ENCODE measurements around the gene SYNE4.

SYNE4 gene

DNA sequence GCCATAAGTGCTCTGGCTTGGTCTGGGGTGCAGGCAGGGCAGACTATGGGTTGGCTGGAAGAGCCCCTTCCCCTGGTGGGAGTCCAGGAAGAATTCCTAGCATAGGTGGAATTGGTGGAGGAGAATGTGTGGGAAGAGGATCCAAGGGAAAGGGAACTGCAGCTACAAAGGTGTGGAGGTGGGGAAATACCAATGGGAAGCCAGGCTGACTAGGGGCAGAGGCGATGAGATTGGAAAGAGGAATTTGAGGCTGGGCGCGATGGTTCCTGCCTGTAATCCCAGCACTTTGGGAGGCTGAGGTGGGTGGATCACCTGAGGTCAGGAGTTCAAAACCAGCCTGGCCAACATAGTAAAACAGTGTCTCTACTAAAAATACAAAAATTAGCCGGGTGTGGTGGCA is 18.5 kb downstream of the SYNE4 start:
- TF ChIP-seq, protein P1, sequence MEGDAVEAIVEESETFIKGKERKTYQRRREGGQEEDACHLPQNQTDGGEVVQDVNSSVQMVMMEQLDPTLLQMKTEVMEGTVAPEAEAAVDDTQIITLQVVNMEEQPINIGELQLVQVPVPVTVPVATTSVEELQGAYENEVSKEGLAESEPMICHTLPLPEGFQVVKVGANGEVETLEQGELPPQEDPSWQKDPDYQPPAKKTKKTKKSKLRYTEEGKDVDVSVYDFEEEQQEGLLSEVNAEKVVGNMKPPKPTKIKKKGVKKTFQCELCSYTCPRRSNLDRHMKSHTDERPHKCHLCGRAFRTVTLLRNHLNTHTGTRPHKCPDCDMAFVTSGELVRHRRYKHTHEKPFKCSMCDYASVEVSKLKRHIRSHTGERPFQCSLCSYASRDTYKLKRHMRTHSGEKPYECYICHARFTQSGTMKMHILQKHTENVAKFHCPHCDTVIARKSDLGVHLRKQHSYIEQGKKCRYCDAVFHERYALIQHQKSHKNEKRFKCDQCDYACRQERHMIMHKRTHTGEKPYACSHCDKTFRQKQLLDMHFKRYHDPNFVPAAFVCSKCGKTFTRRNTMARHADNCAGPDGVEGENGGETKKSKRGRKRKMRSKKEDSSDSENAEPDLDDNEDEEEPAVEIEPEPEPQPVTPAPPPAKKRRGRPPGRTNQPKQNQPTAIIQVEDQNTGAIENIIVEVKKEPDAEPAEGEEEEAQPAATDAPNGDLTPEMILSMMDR (IDR thresholded peaks at IDR 0.05): no peak

DNA sequence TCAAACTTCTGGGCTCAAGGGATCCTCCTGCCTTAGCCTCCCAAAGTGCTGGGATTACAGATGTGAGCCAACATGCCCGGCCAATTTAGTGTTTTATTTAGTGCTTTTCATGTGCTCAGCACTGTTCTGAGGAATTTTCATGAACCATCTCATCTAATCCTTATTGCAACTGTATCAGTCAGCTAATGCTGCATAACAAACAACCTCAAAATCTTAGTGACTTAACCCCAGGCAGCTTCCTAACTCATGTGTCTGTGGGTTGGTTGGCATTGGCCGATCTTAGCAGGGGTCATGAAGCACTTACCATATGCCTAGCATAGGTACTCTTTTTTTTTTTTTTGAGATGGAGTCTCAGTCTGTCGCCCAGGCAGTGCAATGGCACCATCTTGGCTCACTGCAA is 19.8 kb downstream of the SYNE4 start:
- TF ChIP-seq, protein P1 (IDR thresholded peaks at IDR 0.05): no peak

DNA sequence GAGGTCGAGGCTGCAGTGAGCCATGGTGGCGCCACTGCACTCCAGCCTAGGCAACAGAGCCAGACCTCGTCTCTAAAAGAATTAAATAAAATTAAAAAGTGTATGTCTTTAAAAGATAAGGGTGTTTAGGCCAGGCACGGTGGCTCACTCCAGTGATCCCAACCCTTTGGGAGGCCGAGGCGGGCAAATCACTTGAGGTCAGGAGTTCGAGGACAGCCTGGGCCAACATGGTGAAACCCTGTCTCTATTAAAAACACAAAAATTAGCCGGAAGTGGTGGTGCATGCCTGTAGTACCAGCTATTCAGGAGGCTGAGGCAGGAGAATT is 21.1 kb downstream of the SYNE4 start:
- TF ChIP-seq, protein P1 (IDR thresholded peaks at IDR 0.05): no peak

DNA sequence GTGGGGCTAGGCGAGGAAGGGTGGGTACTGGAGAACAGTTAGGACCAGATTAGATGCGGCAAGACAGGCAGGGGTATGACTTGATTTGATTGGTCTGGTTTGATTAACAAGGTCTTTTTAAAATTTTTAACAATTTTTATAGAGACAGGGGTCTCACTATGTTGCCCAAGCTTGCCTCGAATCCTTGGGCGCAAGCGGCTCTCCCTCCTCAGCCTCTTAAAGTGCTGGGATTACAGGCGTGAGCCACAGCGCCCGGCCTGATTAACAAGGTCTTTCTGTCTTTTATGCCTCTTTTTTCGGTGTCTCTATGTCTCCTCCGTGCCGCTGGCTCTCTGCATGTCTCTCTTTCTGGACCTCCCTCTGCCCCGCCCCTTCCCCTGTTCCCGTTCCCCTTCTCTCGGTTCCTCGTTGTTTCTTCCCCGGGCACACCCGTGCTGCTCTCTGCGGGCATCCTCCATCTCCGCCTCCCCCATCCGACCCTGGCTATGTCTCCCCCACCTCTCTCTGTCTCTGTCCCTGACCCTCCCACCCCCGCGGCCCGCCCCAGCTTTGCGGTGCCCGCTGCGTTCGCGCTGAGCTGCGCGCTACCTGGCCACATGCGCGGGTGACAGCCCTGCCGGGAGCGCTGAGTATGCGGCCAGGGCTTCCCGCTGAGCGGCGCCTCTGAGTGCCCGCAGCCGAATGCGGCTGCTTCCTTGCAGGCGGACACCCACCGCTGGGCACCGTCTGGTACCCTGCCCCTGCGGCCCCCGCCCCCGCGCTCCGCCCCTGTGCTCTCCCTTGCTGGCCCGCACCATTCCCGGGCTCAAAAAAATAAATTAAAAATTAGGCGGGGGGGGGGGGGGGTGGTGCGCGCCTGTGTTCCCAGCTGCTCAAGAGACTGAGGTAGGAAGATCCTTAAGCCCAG is 21.7 kb downstream of the SYNE4 start:
- TF ChIP-seq, protein P1 (IDR thresholded peaks at IDR 0.05): no peak

DNA sequence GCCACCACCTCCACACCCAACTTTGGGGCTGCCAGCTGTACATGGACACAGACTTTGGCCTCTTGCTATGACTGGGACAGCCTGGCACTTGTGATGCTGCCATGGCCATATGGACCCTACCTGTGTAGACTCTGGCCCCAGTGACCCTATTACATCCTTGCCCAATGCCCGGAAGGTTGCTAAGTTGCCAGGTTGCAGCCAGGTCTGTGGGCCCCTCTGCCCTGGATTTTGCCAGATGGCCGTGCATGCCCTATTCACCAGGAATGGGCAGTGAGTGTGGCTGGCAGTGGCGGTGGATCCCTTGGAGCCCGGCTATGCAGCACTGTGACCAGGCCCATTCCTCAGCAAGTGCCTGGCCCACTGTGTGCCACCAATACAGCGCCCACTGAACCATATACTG is 22.5 kb downstream of the SYNE4 start:
- TF ChIP-seq, protein P1 (IDR thresholded peaks at IDR 0.05): no peak

DNA sequence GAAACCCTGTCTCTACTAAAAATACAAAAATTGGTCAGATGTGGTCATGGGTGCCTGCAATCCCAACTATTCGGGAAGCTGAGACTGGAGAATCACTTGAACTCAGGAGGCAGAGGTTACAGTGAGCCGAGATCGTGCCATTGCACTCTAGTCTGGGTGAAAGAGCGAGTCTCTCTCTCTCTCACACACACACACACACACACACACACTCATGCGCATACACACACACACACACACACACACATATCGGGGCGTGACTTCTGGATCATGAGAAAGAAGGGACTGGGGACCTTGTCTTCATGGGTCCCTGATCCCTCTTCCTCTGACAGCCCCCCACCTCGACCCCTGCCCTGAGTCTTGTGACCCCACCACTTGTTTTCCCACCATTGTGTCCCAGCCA is 25.4 kb downstream of the SYNE4 start:
- TF ChIP-seq, protein P1 (IDR thresholded peaks at IDR 0.05): no peak

DNA sequence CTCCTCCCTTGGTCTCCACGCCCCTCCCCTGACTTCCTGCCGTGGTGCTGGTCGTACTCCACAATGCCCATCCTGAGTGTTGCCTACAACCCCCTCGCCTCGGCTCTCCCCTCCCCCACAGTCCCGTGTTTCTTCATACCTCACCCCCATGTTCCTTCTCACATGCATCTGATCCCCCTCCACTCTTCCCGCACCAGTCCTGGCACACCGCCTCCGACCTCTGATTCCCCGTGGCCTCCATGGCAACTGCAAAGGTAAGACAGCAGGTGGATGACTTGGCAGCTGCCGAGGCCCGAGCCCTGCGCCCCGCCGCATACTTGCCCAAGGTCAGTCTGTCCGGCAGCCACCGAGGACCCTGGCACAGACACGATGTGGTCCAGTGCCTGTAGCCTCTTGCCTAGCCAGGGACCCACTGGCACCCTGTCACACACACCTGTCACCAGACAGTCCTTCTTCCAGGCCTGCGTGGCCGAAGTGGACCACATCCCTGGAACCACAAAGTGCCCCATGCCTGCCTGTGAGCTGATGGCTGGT is 29.7 kb downstream of the SYNE4 start:
- TF ChIP-seq, protein P1 (IDR thresholded peaks at IDR 0.05): no peak

Measured in LNCAP (cell line).